ENCODE measurements around the gene ERP29.

ERP29 gene

DNA sequence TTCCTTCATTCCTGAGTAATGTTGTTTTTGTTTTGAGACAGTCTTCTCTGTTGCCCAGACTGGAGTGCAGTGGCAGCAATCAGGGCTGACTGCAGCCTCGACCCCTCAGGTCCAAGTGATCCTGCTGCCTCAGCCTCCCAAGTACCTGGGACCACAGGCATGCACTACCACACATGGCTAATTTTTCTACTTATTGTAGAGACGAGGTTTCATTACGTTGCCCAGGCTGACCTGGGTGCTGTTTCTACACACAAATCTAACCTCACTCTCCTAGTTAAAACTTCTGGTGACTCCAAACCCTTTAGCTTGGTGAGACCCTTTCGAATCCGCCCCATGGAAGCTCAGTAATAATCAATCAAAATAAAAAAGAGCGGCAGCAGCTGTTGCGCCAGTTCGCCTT lies 1.5 kb upstream of the ERP29 start:
- Mint-ChIP-seq H3K27ac (peak overlapping the region; percentile 98), H3K4me1 (peaks cover 51% of the 10 kb centered on the region), H3K27me3 (no peaks in the 10 kb centered on the region), H3K4me3 (peak overlapping the region; percentile 96), H3K9me3 (peaks cover 8% of the 10 kb centered on the region), H3K36me3 (ENCODE audit: low read depth) (peaks cover 34% of the 10 kb centered on the region)
- ATAC-seq (no peak), DNase-seq (no peak)

GRCh38 chr12:112013601-112014402 lies 576 bp downstream of the ERP29 start:
- Mint-ChIP-seq H3K4me3 (peak overlapping the region; percentile 96), H3K9me3 (peaks cover 8% of the 10 kb centered on the region), H3K4me1 (peaks cover 62% of the 10 kb centered on the region), H3K27me3 (no peaks in the 10 kb centered on the region), H3K36me3 (ENCODE audit: low read depth) (peaks cover 48% of the 10 kb centered on the region), H3K27ac (peak overlapping the region; percentile 98)
- peak; percentile 74 for ATAC-seq
- peak; percentile 76 for DNase-seq

- DNase-seq = no peak
- H3K27ac Mint-ChIP-seq = peak overlapping the region; percentile 58
- peaks cover 63% of the 10 kb centered on the region for H3K4me1 Mint-ChIP-seq
These were observed 2.7 kb downstream of the ERP29 start for GRCh38 chr12:112015938-112016337.

DNA sequence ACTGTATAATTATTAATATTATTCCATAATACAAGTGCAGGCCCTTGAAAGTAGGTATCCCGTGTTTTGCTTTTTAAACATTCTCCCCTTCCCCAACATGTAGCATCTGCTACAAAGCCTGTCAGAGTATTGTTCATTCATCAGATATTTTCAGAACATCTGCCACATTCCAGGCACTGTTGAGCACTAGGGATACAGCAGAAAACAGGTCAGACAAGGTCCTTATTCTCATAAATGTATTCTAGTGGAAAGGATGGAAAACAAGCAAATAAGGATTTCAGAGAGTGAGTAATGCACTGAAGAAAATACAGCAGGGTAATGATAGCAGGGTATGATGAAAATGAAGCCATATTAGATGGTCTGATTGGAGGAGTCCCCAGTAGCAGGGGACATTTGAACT lies 3.8 kb downstream of the ERP29 start:
- no peak overlapping the region for H3K27ac Mint-ChIP-seq
- DNase-seq = no peak
- no peaks in the 10 kb centered on the region for H3K27me3 Mint-ChIP-seq
- no peak for ATAC-seq
- no peak overlapping the region for H3K4me3 Mint-ChIP-seq
- H3K36me3 Mint-ChIP-seq (ENCODE audit: low read depth) = peaks cover 50% of the 10 kb centered on the region
- peaks cover 8% of the 10 kb centered on the region for H3K9me3 Mint-ChIP-seq
- peaks cover 53% of the 10 kb centered on the region for H3K4me1 Mint-ChIP-seq

More at GRCh38 chr12:112015938-112016337, 2.7 kb downstream of the ERP29 start:
- ATAC-seq = no peak
- H3K4me3 Mint-ChIP-seq = peak overlapping the region; percentile 41
- H3K9me3 Mint-ChIP-seq = peaks cover 8% of the 10 kb centered on the region
- H3K36me3 Mint-ChIP-seq (ENCODE audit: low read depth) = peaks cover 51% of the 10 kb centered on the region
- no peaks in the 10 kb centered on the region for H3K27me3 Mint-ChIP-seq

- DNase-seq = no peak
- H3K4me3 Mint-ChIP-seq = no peak overlapping the region
- peaks cover 8% of the 10 kb centered on the region for H3K9me3 Mint-ChIP-seq
- no peak for ATAC-seq
- H3K27ac Mint-ChIP-seq = peak overlapping the region; percentile 23
- peaks cover 55% of the 10 kb centered on the region for H3K36me3 Mint-ChIP-seq (ENCODE audit: low read depth)
- no peaks in the 10 kb centered on the region for H3K27me3 Mint-ChIP-seq
- H3K4me1 Mint-ChIP-seq = peaks cover 57% of the 10 kb centered on the region
These were observed 5.5 kb downstream of the ERP29 start for GRCh38 chr12:112018571-112019237.

DNA sequence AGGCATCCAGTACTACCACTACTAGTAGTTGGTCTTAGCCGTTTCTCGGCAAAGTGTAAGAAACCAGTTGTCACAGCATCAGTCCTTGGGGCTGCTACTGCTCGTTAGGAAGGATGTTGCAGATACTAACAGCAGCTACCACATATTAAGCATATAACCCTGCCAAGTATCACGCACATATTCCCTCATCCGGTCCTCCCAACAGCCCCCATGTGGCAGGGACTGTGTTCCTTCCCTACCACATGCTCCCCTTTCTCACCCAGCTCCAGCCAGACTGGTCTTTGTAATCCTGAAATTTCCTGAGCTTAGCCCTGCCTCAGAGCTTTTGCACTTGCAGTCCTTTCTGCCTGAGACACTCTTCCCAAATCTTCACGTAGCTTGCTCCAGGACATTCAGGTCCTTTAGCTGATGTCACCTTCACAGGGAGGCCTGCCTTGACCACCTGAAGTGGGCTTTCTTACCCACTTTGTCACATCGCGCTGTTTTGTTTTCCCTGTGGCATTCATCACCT lies 7.8 kb downstream of the ERP29 start:
- ATAC-seq = no peak
- Mint-ChIP-seq H3K27me3 (no peaks in the 10 kb centered on the region), H3K36me3 (ENCODE audit: low read depth) (peaks cover 51% of the 10 kb centered on the region), H3K4me1 (peaks cover 48% of the 10 kb centered on the region), H3K9me3 (peaks cover 3% of the 10 kb centered on the region), H3K27ac (peak overlapping the region; percentile 53), H3K4me3 (no peak overlapping the region)
- DNase-seq = no peak

GRCh38 chr12:112022241-112023016 lies 9.2 kb downstream of the ERP29 start:
- peaks cover 46% of the 10 kb centered on the region for H3K36me3 Mint-ChIP-seq (ENCODE audit: low read depth)

GRCh38 chr12:112023759-112024396 lies 10.7 kb downstream of the ERP29 start:
- Mint-ChIP-seq H3K27me3 (no peaks in the 10 kb centered on the region), H3K36me3 (ENCODE audit: low read depth) (peaks cover 43% of the 10 kb centered on the region), H3K27ac (no peak overlapping the region), H3K4me1 (peaks cover 46% of the 10 kb centered on the region), H3K9me3 (no peaks in the 10 kb centered on the region), H3K4me3 (no peak overlapping the region)
- ATAC-seq = no peak
- DNase-seq = no peak

More at GRCh38 chr12:112022241-112023016, 9.2 kb downstream of the ERP29 start:
- ATAC-seq = no peak
- H3K4me1 Mint-ChIP-seq = peaks cover 47% of the 10 kb centered on the region
- no peaks in the 10 kb centered on the region for H3K9me3 Mint-ChIP-seq
- H3K27ac Mint-ChIP-seq = peak overlapping the region; percentile 61
- no peak overlapping the region for H3K4me3 Mint-ChIP-seq
- DNase-seq = no peak
- H3K27me3 Mint-ChIP-seq = no peaks in the 10 kb centered on the region

GRCh38 chr12:112025808-112026375 lies 12.7 kb downstream of the ERP29 start:
- no peak overlapping the region for H3K4me3 Mint-ChIP-seq

GRCh38 chr12:112029301-112029700 lies 16.1 kb downstream of the ERP29 start:
- Mint-ChIP-seq H3K27me3 (no peaks in the 10 kb centered on the region), H3K9me3 (no peaks in the 10 kb centered on the region), H3K36me3 (ENCODE audit: low read depth) (peaks cover 50% of the 10 kb centered on the region), H3K27ac (no peak overlapping the region), H3K4me1 (peaks cover 25% of the 10 kb centered on the region), H3K4me3 (no peak overlapping the region)
- ATAC-seq (no peak), DNase-seq (no peak)

More at GRCh38 chr12:112025808-112026375, 12.7 kb downstream of the ERP29 start:
- H3K4me1 Mint-ChIP-seq = peaks cover 43% of the 10 kb centered on the region
- peaks cover 54% of the 10 kb centered on the region for H3K36me3 Mint-ChIP-seq (ENCODE audit: low read depth)
- DNase-seq (no peak), ATAC-seq (no peak)
- H3K9me3 Mint-ChIP-seq = no peaks in the 10 kb centered on the region
- H3K27ac Mint-ChIP-seq = peak overlapping the region; percentile 82
- H3K27me3 Mint-ChIP-seq = no peaks in the 10 kb centered on the region

- Mint-ChIP-seq H3K27me3 (no peaks in the 10 kb centered on the region), H3K36me3 (ENCODE audit: low read depth) (peaks cover 50% of the 10 kb centered on the region), H3K4me1 (peaks cover 19% of the 10 kb centered on the region), H3K27ac (peak overlapping the region; percentile 2), H3K4me3 (no peak overlapping the region), H3K9me3 (no peaks in the 10 kb centered on the region)
- ATAC-seq (no peak), DNase-seq (no peak)
These were observed 18.2 kb downstream of the ERP29 start for GRCh38 chr12:112031472-112031871.

DNA sequence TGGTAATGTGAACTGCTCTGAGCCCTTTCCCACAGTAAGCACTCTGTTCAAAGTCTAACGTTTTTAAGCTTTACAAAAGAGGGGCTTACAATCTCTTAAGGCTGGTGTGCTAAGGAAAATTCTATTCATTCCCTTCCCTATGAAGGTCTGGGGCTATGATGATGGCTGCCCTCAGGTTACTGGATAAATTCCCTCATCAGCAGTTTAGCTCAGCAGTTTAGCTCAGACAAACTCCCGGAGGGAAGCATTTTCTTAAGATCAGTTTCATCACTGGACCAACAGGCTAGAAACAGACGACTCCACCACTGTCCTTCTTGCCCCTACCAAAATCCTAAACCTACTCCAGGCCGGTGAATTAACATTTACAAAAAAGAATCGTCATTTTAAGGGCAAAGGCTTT lies 19.1 kb downstream of the ERP29 start:
- no peak for DNase-seq
- Mint-ChIP-seq H3K9me3 (no peaks in the 10 kb centered on the region), H3K27ac (peak overlapping the region; percentile 36), H3K4me1 (peaks cover 16% of the 10 kb centered on the region), H3K4me3 (no peak overlapping the region), H3K36me3 (ENCODE audit: low read depth) (peaks cover 52% of the 10 kb centered on the region), H3K27me3 (no peaks in the 10 kb centered on the region)
- no peak for ATAC-seq

DNA sequence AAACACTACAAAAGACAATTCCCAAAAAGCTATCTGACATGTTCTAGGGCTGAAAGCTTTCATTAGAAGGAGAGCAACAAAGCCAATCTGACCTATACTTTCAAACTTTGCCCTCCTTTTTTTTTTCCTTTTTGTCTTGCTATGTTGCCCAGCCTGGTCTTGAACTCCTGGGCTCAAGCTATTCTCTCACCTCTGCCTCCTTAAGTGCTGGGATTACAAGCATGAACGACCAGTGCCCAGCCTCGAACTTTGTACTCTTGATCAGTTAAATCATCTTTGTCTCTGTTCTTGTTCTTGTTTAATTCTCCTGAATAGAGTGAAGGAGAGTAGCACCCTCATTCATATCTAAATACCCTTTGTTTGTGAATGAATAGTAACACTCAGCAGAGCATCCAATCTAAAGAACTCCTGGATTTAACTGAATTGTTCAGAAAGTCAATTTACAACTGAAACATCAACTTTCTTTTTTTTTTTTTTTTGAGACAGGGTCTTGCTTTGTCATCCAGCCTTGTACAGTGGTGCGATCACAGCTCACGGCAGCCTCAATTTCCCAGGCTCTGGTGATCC lies 22.1 kb downstream of the ERP29 start:
- ATAC-seq (no peak), DNase-seq (no peak)
- H3K4me1 Mint-ChIP-seq = no peaks in the 10 kb centered on the region
- H3K4me3 Mint-ChIP-seq = no peak overlapping the region
- no peaks in the 10 kb centered on the region for H3K27me3 Mint-ChIP-seq
- peak overlapping the region; percentile 24 for H3K27ac Mint-ChIP-seq
- H3K9me3 Mint-ChIP-seq = no peaks in the 10 kb centered on the region
- peaks cover 59% of the 10 kb centered on the region for H3K36me3 Mint-ChIP-seq (ENCODE audit: low read depth)
